HCT116 (cell line): ENCODE results near the gene XRN1. TPM values are rescaled to one million over a fixed set of nuclear protein-coding genes. Genes with fewer than 3 reads are reported as not detected.
"Not testable (repeated sequence)": the region's sequence is repeated elsewhere in the genome, so short reads cannot be mapped to it uniquely, and the experiment has no call there.

ENCODE experiments used
- ATAC-seq: fragments of 200-7000 bp; cut with Tn5 transposase; 2 replicates; pipeline ENCODE4 v1.9.1; 2020; ENCODE audit warnings: mild to moderate bottlenecking, moderate library complexity
- BruUV-seq: library from RNA; stranded (reverse); fragments of 400-500 nt; replicated peaks from 2 replicates; lab custom pipeline; 2021; lab: Mats Ljungman, UMichigan
- CTCF ChIA-PET: fragments of 300-600 bp; sonication (Branson Sonifier 250); formaldehyde crosslinking; loops from one replicate; lab custom pipeline; 2021; ENCODE audit warnings: antibody characterized with exemption; lab: Charles Lee
- POLR2A ChIA-PET: fragments of 300-600, 350-600 bp; sonication (Branson Sonifier 250); formaldehyde crosslinking; loops from one replicate; lab custom pipeline; 2021; ENCODE audit warnings: antibody characterized with exemption; lab: Charles Lee
- RAD21 ChIA-PET, 2 experiments: fragments of 300-600 bp; sonication (Branson Sonifier 250); formaldehyde crosslinking; loops; one replicate each; lab custom pipeline; 2023; ENCODE audit warnings: low total read pairs in 2 of 2; ENCODE audit not compliant: uncharacterized antibody in 2 of 2, unreplicated experiment in 2 of 2, low non-redundant PET in 1 of 2; lab: Charles Lee
- DNase-seq: peaks from one replicate; pipeline ENCODE4 v3.0.0-alpha.2; 2010; ENCODE audit warnings: low read depth, low spot score
- H2AFZ ChIP-seq: fragments of 200-600 bp; shearing (Covaris generic), sonication (generic); 2 replicates; pipeline ENCODE4 v1.6.1; 2017; ENCODE audit warnings: low read depth, mixed run types, mixed read lengths, antibody characterized with exemption, low read length; ENCODE audit not compliant: poor library complexity, severe bottlenecking
- H3K27ac ChIP-seq: 2 replicates; pipeline ENCODE4 v1.5.1; 2012; ENCODE audit warnings: low read depth, low read length
- H3K27me3 ChIP-seq: fragments of 200-600 bp; sonication (generic); 2 replicates; pipeline ENCODE4 v1.6.1; 2016; ENCODE audit warnings: mixed run types, low read length, mixed read lengths; ENCODE audit not compliant: insufficient read depth
- H3K36me3 ChIP-seq, 2 experiments: fragments of 200-500 bp in 1 of 2; fragments of 200-600 bp in 1 of 2; sonication (Bioruptor generic) in 1 of 2; sonication (generic) in 1 of 2; 2 replicates each; pipeline versions ENCODE4 v1.5.1 to v1.6.1; 2014 to 2016; ENCODE audit warnings: low read length in 2 of 2, inconsistent platforms in 1 of 2, mixed read lengths in 1 of 2, mixed run types in 1 of 2; ENCODE audit not compliant: insufficient read depth in 2 of 2, control insufficient read depth in 1 of 2
- H3K4me1 ChIP-seq, 2 experiments: fragments of 200-600 bp in 1 of 2; sonication (generic) in 1 of 2; 2 replicates each; pipeline versions ENCODE4 v1.5.1 to v1.6.1; 2012 to 2017; ENCODE audit warnings: low read length in 2 of 2, inconsistent platforms in 1 of 2, mild to moderate bottlenecking in 1 of 2, mixed read lengths in 1 of 2, mixed run types in 1 of 2, moderate library complexity in 1 of 2; ENCODE audit not compliant: insufficient read depth in 2 of 2, control insufficient read depth in 1 of 2
- H3K4me2 ChIP-seq: fragments of 200-600 bp; sonication (generic); 2 replicates; pipeline ENCODE4 v1.6.1; 2017; ENCODE audit warnings: mixed run types, low read length, mixed read lengths
- H3K4me3 ChIP-seq, 2 experiments: fragments of 200-600 bp in 1 of 2; sonication (generic) in 1 of 2; replicated peaks in 1 of 2; 2 replicates each; pipeline ENCODE4 v1.5.1; 2011 to 2016; ENCODE audit warnings: low read length in 2 of 2, control low read depth in 1 of 2, low read depth in 1 of 2, mild to moderate bottlenecking in 1 of 2, mixed read lengths in 1 of 2, mixed run types in 1 of 2
- H3K79me2 ChIP-seq: fragments of 200-600 bp; sonication (generic); 2 replicates; pipeline ENCODE4 v1.6.1; 2017; ENCODE audit warnings: mild to moderate bottlenecking, mixed run types, low read length, moderate library complexity, mixed read lengths; ENCODE audit not compliant: insufficient read depth
- H3K9ac ChIP-seq: fragments of 200-600 bp; sonication (generic); 2 replicates; pipeline ENCODE4 v1.6.1; 2016; ENCODE audit warnings: low read length, mixed read lengths
- H3K9me2 ChIP-seq: fragments of 200-600 bp; sonication (generic), shearing (Covaris generic); 2 replicates; pipeline ENCODE4 v1.6.1; 2017; ENCODE audit warnings: mixed run types, mild to moderate bottlenecking, moderate library complexity; ENCODE audit not compliant: insufficient read depth
- H3K9me3 ChIP-seq, 2 experiments: fragments of 200-500 bp in 1 of 2; fragments of 200-600 bp in 1 of 2; sonication (Bioruptor generic) in 1 of 2; sonication (generic) in 1 of 2; 2 replicates each; pipeline ENCODE4 v1.6.1; 2014 to 2017; ENCODE audit warnings: low read length in 2 of 2, mixed read lengths in 2 of 2, inconsistent platforms in 1 of 2, low read depth in 1 of 2, mild to moderate bottlenecking in 1 of 2, mixed run types in 1 of 2, moderate library complexity in 1 of 2; ENCODE audit not compliant: control insufficient read depth in 1 of 2, insufficient read depth in 1 of 2
- H4K20me1 ChIP-seq: fragments of 200-600 bp; sonication (generic), shearing (Covaris generic); 2 replicates; pipeline ENCODE4 v1.6.1; 2017; ENCODE audit warnings: mixed run types, mild to moderate bottlenecking, moderate library complexity; ENCODE audit not compliant: insufficient read depth
- ATF3 ChIP-seq: IDR thresholded peaks from 2 replicates; pipeline ENCODE4 v1.6.1; 2012
- EGR1 ChIP-seq: IDR thresholded peaks from 2 replicates; pipeline ENCODE4 v1.6.1; 2012; ENCODE audit warnings: low read depth
- ELF1 ChIP-seq: IDR thresholded peaks from 2 replicates; pipeline ENCODE4 v1.6.1; 2012; ENCODE audit warnings: low read depth, borderline replicate concordance
- EZH2phosphoT487 ChIP-seq: fragments of 200-600 bp; IDR thresholded peaks from 2 replicates; pipeline ENCODE4 v1.6.1; 2018; ENCODE audit warnings: antibody characterized with exemption, borderline replicate concordance
- FOSL1 ChIP-seq: IDR thresholded peaks from 2 replicates; pipeline ENCODE4 v1.6.1; 2012; ENCODE audit warnings: low read depth
- POLR2A ChIP-seq: IDR thresholded peaks from 2 replicates; pipeline ENCODE4 v1.7.0; 2011; ENCODE audit warnings: borderline replicate concordance; ENCODE audit not compliant: insufficient read depth, insufficient read length; ENCODE audit errors: extremely low read depth
- RAD21 ChIP-seq: IDR thresholded peaks from 2 replicates; pipeline ENCODE4 v1.6.1; 2012; ENCODE audit warnings: low read depth, mild to moderate bottlenecking
- REST ChIP-seq: IDR thresholded peaks from 2 replicates; pipeline ENCODE4 v1.6.1; 2012; ENCODE audit warnings: low read depth
- SP1 ChIP-seq: IDR thresholded peaks from 2 replicates; pipeline ENCODE4 v1.6.1; 2012; ENCODE audit warnings: low read depth
- YY1 ChIP-seq: IDR thresholded peaks from 2 replicates; pipeline ENCODE4 v1.6.1; 2011; ENCODE audit warnings: low read length, low read depth, moderate library complexity, mild to moderate bottlenecking; ENCODE audit not compliant: insufficient replicate concordance; ENCODE audit errors: extremely low read depth
- ZFX ChIP-seq: fragments of 450-650 bp; IDR thresholded peaks from 2 replicates; pipeline ENCODE4 v1.6.1; 2017
- ZNF274 ChIP-seq: fragments of 200-500 bp; sonication (Bioruptor generic); IDR thresholded peaks from 2 replicates; pipeline ENCODE4 v1.6.1; 2014; ENCODE audit warnings: mild to moderate bottlenecking, low read depth, low read length, inconsistent platforms
- intact Hi-C: fragments of 100-400 bp; cut with micrococcal nuclease; formaldehyde crosslinking; loops from 2 replicates; pipeline ENCODE4 v1.10.0; 2022
- total RNA-seq: library from RNA; stranded (reverse); gene quantifications from one replicate; pipeline ENCODE4 v1.2.1, GENCODE V29; 2021; ENCODE audit not compliant: unreplicated experiment

The XRN1 gene
- total RNA-seq, 1 experiment from 2014 or later, result 21.3 TPM

GRCh38 chr3:142363433-142363832 lies 84.4 kb downstream of the XRN1 start:
- H3K4me3 ChIP-seq, RAD21 ChIA-PET, POLR2A ChIA-PET, BruUV-seq, H3K79me2 ChIP-seq, H3K4me2 ChIP-seq, H3K36me3 ChIP-seq, H4K20me1 ChIP-seq, H3K9ac ChIP-seq, CTCF ChIA-PET, H3K27ac ChIP-seq, DNase-seq, H2AFZ ChIP-seq, intact Hi-C loops, H3K9me3 ChIP-seq, H3K4me1 ChIP-seq, H3K27me3 ChIP-seq, H3K9me2 ChIP-seq, ATAC-seq: not testable (repeated sequence)

GRCh38 chr3:142359367-142359766 lies 88.5 kb downstream of the XRN1 start:
- no peak for DNase-seq
- no peaks in the 10 kb centered on the region for H3K9me3 ChIP-seq
- BruUV-seq, result no TSS peak
- CTCF ChIA-PET, result no interaction called here
- TF ChIP-seq ZFX, result no peak
- no peak for TF ChIP-seq RAD21
- no peak for TF ChIP-seq ELF1
- no peak for TF ChIP-seq POLR2A
- no peak for TF ChIP-seq FOSL1
- no peak for TF ChIP-seq YY1
- no peak for TF ChIP-seq EZH2phosphoT487
- TF ChIP-seq ZNF274, result no peak
- no peak for TF ChIP-seq REST
- no peak for TF ChIP-seq SP1
- no peak for TF ChIP-seq ATF3
- TF ChIP-seq EGR1, result no peak
- TF ChIP-seq, all 23 proteins: peak for 0
- peaks cover 0 to 15% of the 10 kb centered on the region in 2 experiments; a peak in 2 of 4 replicates for H3K36me3 ChIP-seq
- no peaks in the 10 kb centered on the region for H3K27me3 ChIP-seq
- H3K27ac ChIP-seq, result no peak overlapping the region
- H3K4me2 ChIP-seq, result no peak overlapping the region
- ChIA-PET RAD21 (no interaction called here), POLR2A (no interaction called here)
- no peaks in the 10 kb centered on the region for H3K4me1 ChIP-seq
- no peaks in the 10 kb centered on the region for H3K79me2 ChIP-seq
- ATAC-seq, result no peak
- H3K9ac ChIP-seq, result no peak overlapping the region
- intact Hi-C loops, result no loop called here
- no peaks in the 10 kb centered on the region for H4K20me1 ChIP-seq
- H3K4me3 ChIP-seq, result no peak overlapping the region
- H3K9me2 ChIP-seq, result no peaks in the 10 kb centered on the region
- H2AFZ ChIP-seq, result no peak overlapping the region
